ENCODE data around the gene SUSD1.

SUSD1 gene

GRCh38 chr9:112002847-112003457 lies 172.1 kb downstream of the SUSD1 start:
- no peaks in the 10 kb centered on the region for H3K4me1 ChIP-seq (ENCODE audit: control insufficient read depth, insufficient read depth, low read length)
- H3K27ac ChIP-seq (ENCODE audit: low read length): no peak overlapping the region
- no peak for DNase-seq (ENCODE audit: low read depth, low spot score)
- no CpG with 5 or more reads among the region's 11 CpGs for WGBS (ENCODE audit: insufficient coverage, insufficient read length)
- no peaks in the 10 kb centered on the region for H3K9me3 ChIP-seq (ENCODE audit: control insufficient read depth, insufficient read depth, low read length)
- H3K36me3 ChIP-seq (ENCODE audit: control insufficient read depth, insufficient read depth, low read length): no peaks in the 10 kb centered on the region
- H3K27me3 ChIP-seq (ENCODE audit: control insufficient read depth, insufficient read depth, low read length): no peaks in the 10 kb centered on the region
- H3K4me3 ChIP-seq (ENCODE audit: low read length): no peak overlapping the region

GRCh38 chr9:112002131-112002846 lies 172.8 kb downstream of the SUSD1 start:
- Histone ChIP-seq H3K27ac (ENCODE audit: low read length) (no peak overlapping the region), H3K9me3 (ENCODE audit: control insufficient read depth, insufficient read depth, low read length) (no peaks in the 10 kb centered on the region), H3K4me1 (ENCODE audit: control insufficient read depth, insufficient read depth, low read length) (no peaks in the 10 kb centered on the region), H3K27me3 (ENCODE audit: control insufficient read depth, insufficient read depth, low read length) (no peaks in the 10 kb centered on the region), H3K4me3 (ENCODE audit: low read length) (no peak overlapping the region), H3K36me3 (ENCODE audit: control insufficient read depth, insufficient read depth, low read length) (no peaks in the 10 kb centered on the region)
- no peak for DNase-seq (ENCODE audit: low read depth, low spot score)
- no CpG with 5 or more reads among the region's 11 CpGs for WGBS (ENCODE audit: insufficient coverage, insufficient read length)

GRCh38 chr9:112000743-112001142 lies 174.4 kb downstream of the SUSD1 start:
- Histone ChIP-seq H3K36me3 (ENCODE audit: control insufficient read depth, insufficient read depth, low read length) (no peaks in the 10 kb centered on the region), H3K27me3 (ENCODE audit: control insufficient read depth, insufficient read depth, low read length) (no peaks in the 10 kb centered on the region), H3K9me3 (ENCODE audit: control insufficient read depth, insufficient read depth, low read length) (no peaks in the 10 kb centered on the region), H3K4me3 (ENCODE audit: low read length) (no peak overlapping the region), H3K27ac (ENCODE audit: low read length) (no peak overlapping the region), H3K4me1 (ENCODE audit: control insufficient read depth, insufficient read depth, low read length) (no peaks in the 10 kb centered on the region)
- no peak for DNase-seq (ENCODE audit: low read depth, low spot score)
- WGBS (ENCODE audit: insufficient coverage, insufficient read length): no CpG with 5 or more reads among the region's 3 CpGs

- H3K4me1 ChIP-seq (ENCODE audit: control insufficient read depth, insufficient read depth, low read length): no peaks in the 10 kb centered on the region
- H3K9me3 ChIP-seq (ENCODE audit: control insufficient read depth, insufficient read depth, low read length): no peaks in the 10 kb centered on the region
- no peaks in the 10 kb centered on the region for H3K36me3 ChIP-seq (ENCODE audit: control insufficient read depth, insufficient read depth, low read length)
- H3K27me3 ChIP-seq (ENCODE audit: control insufficient read depth, insufficient read depth, low read length): no peaks in the 10 kb centered on the region
- no peak overlapping the region for H3K27ac ChIP-seq (ENCODE audit: low read length)
- no CpG with 5 or more reads among the region's 3 CpGs for WGBS (ENCODE audit: insufficient coverage, insufficient read length)
- no peak overlapping the region for H3K4me3 ChIP-seq (ENCODE audit: low read length)
- DNase-seq (ENCODE audit: low read depth, low spot score): no peak
Measured at GRCh38 chr9:111999319-111999718, 175.8 kb downstream of the SUSD1 start.

- no peaks in the 10 kb centered on the region for H3K27me3 ChIP-seq (ENCODE audit: control insufficient read depth, insufficient read depth, low read length)
- H3K27ac ChIP-seq (ENCODE audit: low read length): no peak overlapping the region
- H3K36me3 ChIP-seq (ENCODE audit: control insufficient read depth, insufficient read depth, low read length): no peaks in the 10 kb centered on the region
- H3K4me1 ChIP-seq (ENCODE audit: control insufficient read depth, insufficient read depth, low read length): no peaks in the 10 kb centered on the region
- no CpG with 5 or more reads among the region's 5 CpGs for WGBS (ENCODE audit: insufficient coverage, insufficient read length)
- no peaks in the 10 kb centered on the region for H3K9me3 ChIP-seq (ENCODE audit: control insufficient read depth, insufficient read depth, low read length)
- no peak for DNase-seq (ENCODE audit: low read depth, low spot score)
- H3K4me3 ChIP-seq (ENCODE audit: low read length): no peak overlapping the region
Measured at GRCh38 chr9:111997831-111998230, 177.3 kb downstream of the SUSD1 start.

GRCh38 chr9:111994831-111995458 lies 180.2 kb downstream of the SUSD1 start:
- Histone ChIP-seq H3K4me1 (ENCODE audit: control insufficient read depth, insufficient read depth, low read length) (no peaks in the 10 kb centered on the region), H3K27ac (ENCODE audit: low read length) (no peak overlapping the region), H3K27me3 (ENCODE audit: control insufficient read depth, insufficient read depth, low read length) (no peaks in the 10 kb centered on the region), H3K4me3 (ENCODE audit: low read length) (no peak overlapping the region), H3K36me3 (ENCODE audit: control insufficient read depth, insufficient read depth, low read length) (no peaks in the 10 kb centered on the region), H3K9me3 (ENCODE audit: control insufficient read depth, insufficient read depth, low read length) (no peaks in the 10 kb centered on the region)
- no CpG with 5 or more reads among the region's 10 CpGs for WGBS (ENCODE audit: insufficient coverage, insufficient read length)
- DNase-seq (ENCODE audit: low read depth, low spot score): no peak

- no CpG with 5 or more reads among the region's 1 CpG for WGBS (ENCODE audit: insufficient coverage, insufficient read length)
- no peaks in the 10 kb centered on the region for H3K27me3 ChIP-seq (ENCODE audit: control insufficient read depth, insufficient read depth, low read length)
- no peaks in the 10 kb centered on the region for H3K36me3 ChIP-seq (ENCODE audit: control insufficient read depth, insufficient read depth, low read length)
- DNase-seq (ENCODE audit: low read depth, low spot score): no peak
- H3K27ac ChIP-seq (ENCODE audit: low read length): no peak overlapping the region
- H3K9me3 ChIP-seq (ENCODE audit: control insufficient read depth, insufficient read depth, low read length): no peaks in the 10 kb centered on the region
- H3K4me3 ChIP-seq (ENCODE audit: low read length): no peak overlapping the region
- no peaks in the 10 kb centered on the region for H3K4me1 ChIP-seq (ENCODE audit: control insufficient read depth, insufficient read depth, low read length)
Measured at GRCh38 chr9:111993319-111993718, 181.8 kb downstream of the SUSD1 start.

GRCh38 chr9:111992523-111992922 lies 182.6 kb downstream of the SUSD1 start:
- no peak overlapping the region for H3K27ac ChIP-seq (ENCODE audit: low read length)
- H3K9me3 ChIP-seq (ENCODE audit: control insufficient read depth, insufficient read depth, low read length): no peaks in the 10 kb centered on the region
- WGBS (ENCODE audit: insufficient coverage, insufficient read length): no CpG with 5 or more reads among the region's 2 CpGs
- DNase-seq (ENCODE audit: low read depth, low spot score): no peak
- H3K36me3 ChIP-seq (ENCODE audit: control insufficient read depth, insufficient read depth, low read length): no peaks in the 10 kb centered on the region
- no peaks in the 10 kb centered on the region for H3K27me3 ChIP-seq (ENCODE audit: control insufficient read depth, insufficient read depth, low read length)
- H3K4me1 ChIP-seq (ENCODE audit: control insufficient read depth, insufficient read depth, low read length): no peaks in the 10 kb centered on the region
- no peak overlapping the region for H3K4me3 ChIP-seq (ENCODE audit: low read length)

GRCh38 chr9:111991179-111991578 lies 183.9 kb downstream of the SUSD1 start:
- no peak overlapping the region for H3K4me3 ChIP-seq (ENCODE audit: low read length)
- no peak for DNase-seq (ENCODE audit: low read depth, low spot score)
- no peaks in the 10 kb centered on the region for H3K4me1 ChIP-seq (ENCODE audit: control insufficient read depth, insufficient read depth, low read length)
- H3K27ac ChIP-seq (ENCODE audit: low read length): no peak overlapping the region
- no peaks in the 10 kb centered on the region for H3K9me3 ChIP-seq (ENCODE audit: control insufficient read depth, insufficient read depth, low read length)
- H3K36me3 ChIP-seq (ENCODE audit: control insufficient read depth, insufficient read depth, low read length): no peaks in the 10 kb centered on the region
- H3K27me3 ChIP-seq (ENCODE audit: control insufficient read depth, insufficient read depth, low read length): no peaks in the 10 kb centered on the region

Data from iPS DF 6.9 (cell line).